ENCODE results near the gene SGF29. TPM values are rescaled to one million over a fixed set of nuclear protein-coding genes. Genes with fewer than 3 reads are reported as not detected.

The SGF29 gene
- total and polyA plus RNA-seq, 2 of the 4 experiments (the other 2 are of a cell fraction): 4.3 to 7.7 TPM

- TF ChIP-seq CEBPB (IDR thresholded peaks at IDR 0.05; ENCODE audit: low read depth, low read length): no peak
Observed at GRCh38 chr16:28606291-28607115, 52.8 kb downstream of the SGF29 start (continued).

GRCh38 chr16:28607116-28607623 is 53.5 kb downstream of the SGF29 start:
- Histone ChIP-seq H4K5ac (ENCODE audit: low read depth, low read length) (no peak overlapping the region), H3K18ac (ENCODE audit: low read depth, low read length) (no peak overlapping the region), H3K27ac (ENCODE audit: insufficient read depth, low read length) (no peak overlapping the region), H2AK9ac (replicated peaks; ENCODE audit: low read depth, low read length, poor library complexity) (no peak overlapping the region), H3K56ac (ENCODE audit: extremely low read depth, insufficient read depth, low read length) (no peak overlapping the region), H2BK5ac (ENCODE audit: low read depth, low read length, poor library complexity, severe bottlenecking) (no peak overlapping the region), H4K91ac (ENCODE audit: insufficient read depth, low read depth, low read length) (no peak overlapping the region), H3K4me3 (ENCODE audit: insufficient read depth, low read depth, low read length) (no peak overlapping the region), H2BK15ac (ENCODE audit: low read depth, low read length) (no peak overlapping the region), H4K8ac (ENCODE audit: low read depth in 2 of 2, low read length in 2 of 2) (no peak overlapping the region), H2BK20ac (ENCODE audit: low read depth, low read length) (no peak overlapping the region), H3K23ac (ENCODE audit: low read depth, low read length) (no peak overlapping the region), H4K20me1 (ENCODE audit: insufficient read depth, low read length) (no peaks in the 10 kb centered on the region), H3K9me3 (ENCODE audit: control insufficient read depth, insufficient read depth, low read length) (no peaks in the 10 kb centered on the region), H3K4me1 (ENCODE audit: control insufficient read depth, insufficient read depth, low read length) (no peaks in the 10 kb centered on the region; the same call in 1 of the 2 replicates), H3K9ac (ENCODE audit: low read depth, low read length) (no peak overlapping the region), H3K14ac (replicated peaks; ENCODE audit: low read depth, low read length) (no peak overlapping the region), H2AK5ac (ENCODE audit: low read depth, low read length) (no peak overlapping the region), H3K79me1 (ENCODE audit: low read depth in 1 of 2, low read length in 2 of 2) (no peaks in the 10 kb centered on the region), H3K27me3 (ENCODE audit: control insufficient read depth, insufficient read depth, low read length) (peaks cover 46% of the 10 kb centered on the region), H3K4ac (ENCODE audit: low read depth, low read length) (no peak overlapping the region), H3K4me2 (ENCODE audit: low read depth, low read length) (no peak overlapping the region), H2BK120ac (ENCODE audit: low read depth, low read length) (no peak overlapping the region), H3K36me3 (ENCODE audit: control insufficient read depth, insufficient read depth, low read length) (no peaks in the 10 kb centered on the region), H2AFZ (replicated peaks; ENCODE audit: low read length, poor library complexity) (no peak overlapping the region), H3K9me1 (ENCODE audit: insufficient read depth, low read length) (no peaks in the 10 kb centered on the region)
- in situ Hi-C loops (cut with MboI; ENCODE audit: low sequenced_read_pairs): loop anchor here (10.0 kb wide), 1 partner anchor 312 kb away; the partner anchor contains the start of gene SBK1
- BruUV-seq (replicated peaks): no TSS peak
- 96% methylated on average over 4 of the region's 9 CpGs; no CpG with 5 or more reads in 1 of the 2 experiments for WGBS, 2 experiments (ENCODE audit: extremely low coverage in 2 of 2, insufficient read length in 1 of 2)
- ChIA-PET POLR2A (ENCODE audit: unreplicated experiment) (interaction anchor here (0.6 kb wide), 1 partner anchor 23 kb away, joined by 7 read pairs; no protein-coding TSS in a partner anchor), CTCF (no interaction called here)
- DNase-seq (no peak), ATAC-seq (ENCODE audit: low read depth) (no peak)
- intact Hi-C loops (cut with micrococcal nuclease): no loop called here
- dilution Hi-C loops (cut with HindIII; ENCODE audit: low sequenced_read_pairs, unreplicated experiment): no loop called here
- TF ChIP-seq RCOR1 (IDR thresholded peaks at IDR 0.05; ENCODE audit: insufficient replicate concordance, low read length) (no peak), BHLHE40 (IDR thresholded peaks at IDR 0.05; ENCODE audit: low read depth, low read length) (no peak), SMC3 (IDR thresholded peaks at IDR 0.05; ENCODE audit: low read depth, low read length) (no peak), RFX5 (IDR thresholded peaks at IDR 0.05; ENCODE audit: low read depth, low read length) (no peak), MAFK (IDR thresholded peaks at IDR 0.05; ENCODE audit: low read depth, low read length) (no peak), ELK1 (IDR thresholded peaks at IDR 0.05; ENCODE audit: borderline replicate concordance, low read depth, low read length) (no peak), MXI1 (IDR thresholded peaks at IDR 0.05; ENCODE audit: borderline replicate concordance, low read depth, low read length) (no peak), USF2 (IDR thresholded peaks at IDR 0.05; ENCODE audit: low read depth, low read length) (no peak), RAD21 (IDR thresholded peaks at IDR 0.05; ENCODE audit: low read length) (no peak), NFE2L2 (IDR thresholded peaks at IDR 0.05; ENCODE audit: low read depth, low read length) (no peak), MAZ (IDR thresholded peaks at IDR 0.05; ENCODE audit: borderline replicate concordance, low read depth, low read length) (no peak), CEBPB (IDR thresholded peaks at IDR 0.05; ENCODE audit: low read depth, low read length) (no peak)

All from IMR-90 (cell line).